Vagina (tissue), 2 donors: ENCODE results near the gene CPN1.

Experiments used
- CTCF ChIP-seq, 3 experiments: fragments of 450-650 bp in 2 of 3; fragments of 200-600 bp in 1 of 3; sonication (generic) in 1 of 3; IDR thresholded peaks; one replicate each; pipeline ENCODE4 v1.5.1; 2017 to 2019; ENCODE audit warnings: antibody characterized with exemption in 3 of 3, mild to moderate bottlenecking in 2 of 3, moderate library complexity in 2 of 3
- POLR2A ChIP-seq, 2 donors: fragments of 450-650 bp; IDR thresholded peaks; one replicate each; pipeline ENCODE4 v1.6.1; 2017; ENCODE audit warnings: antibody characterized with exemption in 2 of 2, mild to moderate bottlenecking in 2 of 2, moderate library complexity in 2 of 2

GRCh38 chr10:100009283-100009792 is 72.3 kb downstream of the CPN1 start:
- TF ChIP-seq POLR2A (IDR thresholded peaks at IDR 0.05) (no peak), CTCF (IDR thresholded peaks at IDR 0.05) (peak in 2 of 3 experiments; percentile 21 to 25)
